Breast epithelium (tissue), 4 donors: ENCODE data around the gene TADA2B. TPM values are rescaled to one million over a fixed set of nuclear protein-coding genes. Genes with fewer than 3 reads are reported as not detected.

ENCODE experiments used
- DNase-seq, 2 donors: peaks; one replicate each; pipeline ENCODE4 v3.0.0-alpha.2; 2019; ENCODE audit warnings: low spot score in 2 of 2
- H3K27ac ChIP-seq, 2 donors: fragments of 200-600 bp; sonication (generic) in 1 of 2; one replicate each; pipeline ENCODE4 v1.5.1; 2016 to 2019; ENCODE audit warnings: mild to moderate bottlenecking in 1 of 2
- H3K27me3 ChIP-seq, 2 donors: fragments of 200-600 bp; sonication (generic) in 1 of 2; one replicate each; pipeline versions ENCODE4 v1.5.1 to v1.6.0; 2017 to 2019; ENCODE audit warnings: control low read depth in 1 of 2, mild to moderate bottlenecking in 1 of 2
- H3K36me3 ChIP-seq: fragments of 200-600 bp; one replicate; pipeline ENCODE4 v1.5.1; 2019
- H3K4me1 ChIP-seq, 2 donors: fragments of 200-600 bp; sonication (generic); one replicate each; pipeline ENCODE4 v1.5.1; 2016 to 2019; ENCODE audit warnings: control low read depth in 1 of 2
- H3K4me3 ChIP-seq, 3 donors: fragments of 200-600 bp; sonication (generic); 1 replicate in 2 of 3; 2 replicates in 1 of 3; pipeline ENCODE4 v1.5.1; 2016 to 2019; ENCODE audit warnings: mild to moderate bottlenecking in 3 of 3, moderate library complexity in 2 of 3
- H3K9me3 ChIP-seq, 2 donors: fragments of 200-600 bp; sonication (generic) in 1 of 2; one replicate each; pipeline ENCODE4 v1.5.1; 2016 to 2019; ENCODE audit warnings: control low read depth in 1 of 2
- POLR2A ChIP-seq: fragments of 450-650 bp; IDR thresholded peaks from one replicate; pipeline ENCODE4 v1.6.1; 2016; ENCODE audit warnings: antibody characterized with exemption, mild to moderate bottlenecking, moderate library complexity
- POLR2AphosphoS5 ChIP-seq, 3 donors: sonication (generic); formaldehyde crosslinking; IDR thresholded peaks; one replicate each; pipeline ENCODE4 v1.6.1; 2017; ENCODE audit warnings: antibody characterized with exemption in 3 of 3
- intact Hi-C: fragments of 100-400 bp; cut with DNase I; formaldehyde crosslinking; loops from one replicate; pipeline ENCODE4 v1.15.1; 2023; ENCODE audit warnings: low total_unique reads
- total RNA-seq, 3 donors: library from RNA; depleted of rRNA; stranded (reverse); fragments of >200 nt; gene quantifications; one replicate each; pipeline ENCODE4 v1.1.0, GENCODE V29; 2016
- TF ChIP-seq, protein P1 (sequence below), 3 donors: fragments of 450-650 bp; IDR thresholded peaks; one replicate each; pipeline ENCODE4 v1.5.1; 2016 to 2017; ENCODE audit warnings: antibody characterized with exemption in 3 of 3, mild to moderate bottlenecking in 3 of 3, moderate library complexity in 3 of 3

TADA2B gene
- total RNA-seq, 3 donors from 2014 or later, result 16.4 to 22.7 (median 17.8) TPM

DNA sequence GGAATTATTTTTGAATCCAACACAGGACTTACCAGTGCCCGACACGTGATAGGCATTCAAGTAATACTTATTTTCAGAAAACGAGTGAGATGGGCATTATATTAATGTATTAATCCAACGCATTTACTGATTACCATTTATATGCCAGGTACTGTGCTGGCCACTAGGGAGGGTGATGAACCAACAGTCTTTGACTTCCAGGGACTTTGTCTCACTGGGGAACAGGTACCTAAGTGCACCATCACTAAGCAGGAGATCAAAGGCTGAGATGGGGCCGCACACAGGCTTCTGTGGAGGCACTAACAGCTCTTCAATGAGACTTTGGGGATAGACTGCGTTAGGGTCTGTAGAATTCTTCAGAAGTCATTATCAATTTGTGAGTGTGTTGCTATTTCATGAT is 5.7 kb upstream of the TADA2B start:
- Histone ChIP-seq H3K4me3 (no peak overlapping the region), H3K4me1 (peaks cover 3 to 4% of the 10 kb centered on the region in 2 donors), H3K27ac (no peak overlapping the region), H3K36me3 (no peaks in the 10 kb centered on the region), H3K9me3 (no peaks in the 10 kb centered on the region), H3K27me3 (no peaks in the 10 kb centered on the region)
- no peak for DNase-seq
- intact Hi-C loops, result no loop called here
- TF ChIP-seq POLR2AphosphoS5 (IDR thresholded peaks at IDR 0.05), result no peak

DNA sequence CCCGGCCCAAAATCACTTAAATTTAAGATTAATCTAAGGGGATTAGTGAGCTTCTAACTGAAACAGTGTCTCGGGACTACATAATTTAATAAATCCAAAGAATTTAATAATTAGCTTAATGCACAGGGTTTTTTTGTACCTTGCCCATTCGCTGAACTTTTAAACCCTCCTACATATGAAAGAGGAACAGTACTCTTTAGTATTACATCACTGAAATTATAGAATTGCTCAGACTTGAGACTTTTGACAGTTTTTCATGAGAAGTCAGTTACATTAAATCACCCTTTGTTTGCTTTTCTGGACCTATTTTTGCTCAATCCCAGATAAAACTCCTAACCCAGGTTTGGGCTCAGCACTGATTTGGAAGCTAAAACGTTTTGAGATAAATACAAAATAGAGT is 2.4 kb upstream of the TADA2B start:
- intact Hi-C loops, result no loop called here
- Histone ChIP-seq H3K4me3 (no peak overlapping the region), H3K4me1 (peaks cover 3 to 15% of the 10 kb centered on the region in 2 donors), H3K36me3 (no peaks in the 10 kb centered on the region), H3K27ac (no peak overlapping the region), H3K27me3 (no peaks in the 10 kb centered on the region), H3K9me3 (no peaks in the 10 kb centered on the region)
- DNase-seq, result no peak
- TF ChIP-seq, protein P1, sequence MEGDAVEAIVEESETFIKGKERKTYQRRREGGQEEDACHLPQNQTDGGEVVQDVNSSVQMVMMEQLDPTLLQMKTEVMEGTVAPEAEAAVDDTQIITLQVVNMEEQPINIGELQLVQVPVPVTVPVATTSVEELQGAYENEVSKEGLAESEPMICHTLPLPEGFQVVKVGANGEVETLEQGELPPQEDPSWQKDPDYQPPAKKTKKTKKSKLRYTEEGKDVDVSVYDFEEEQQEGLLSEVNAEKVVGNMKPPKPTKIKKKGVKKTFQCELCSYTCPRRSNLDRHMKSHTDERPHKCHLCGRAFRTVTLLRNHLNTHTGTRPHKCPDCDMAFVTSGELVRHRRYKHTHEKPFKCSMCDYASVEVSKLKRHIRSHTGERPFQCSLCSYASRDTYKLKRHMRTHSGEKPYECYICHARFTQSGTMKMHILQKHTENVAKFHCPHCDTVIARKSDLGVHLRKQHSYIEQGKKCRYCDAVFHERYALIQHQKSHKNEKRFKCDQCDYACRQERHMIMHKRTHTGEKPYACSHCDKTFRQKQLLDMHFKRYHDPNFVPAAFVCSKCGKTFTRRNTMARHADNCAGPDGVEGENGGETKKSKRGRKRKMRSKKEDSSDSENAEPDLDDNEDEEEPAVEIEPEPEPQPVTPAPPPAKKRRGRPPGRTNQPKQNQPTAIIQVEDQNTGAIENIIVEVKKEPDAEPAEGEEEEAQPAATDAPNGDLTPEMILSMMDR (IDR thresholded peaks at IDR 0.05), result no peak
- TF ChIP-seq POLR2A (no peak), POLR2AphosphoS5 (IDR thresholded peaks at IDR 0.05) (no peak)

GRCh38 chr4:7041246-7041645 is 1.9 kb upstream of the TADA2B start:
- Histone ChIP-seq H3K27ac (no peak overlapping the region), H3K4me3 (no peak overlapping the region), H3K27me3 (no peaks in the 10 kb centered on the region), H3K36me3 (no peaks in the 10 kb centered on the region), H3K4me1 (peaks cover 4 to 16% of the 10 kb centered on the region in 2 donors), H3K9me3 (no peaks in the 10 kb centered on the region)
- TF ChIP-seq, protein P1 (IDR thresholded peaks at IDR 0.05), result no peak
- TF ChIP-seq POLR2AphosphoS5 (IDR thresholded peaks at IDR 0.05) (no peak), POLR2A (no peak)
- intact Hi-C loops, result no loop called here
- DNase-seq, result no peak

- intact Hi-C loops, result no loop called here
- no peaks in the 10 kb centered on the region for H3K27me3 ChIP-seq
- H3K4me1 ChIP-seq, result peaks cover 7 to 23% of the 10 kb centered on the region in 2 donors
- H3K4me3 ChIP-seq, result peak overlapping the region; percentile 63 to 85 (median 73)
- TF ChIP-seq POLR2A (no peak), POLR2AphosphoS5 (IDR thresholded peaks at IDR 0.05) (no peak)
- TF ChIP-seq, protein P1 (IDR thresholded peaks at IDR 0.05), result no peak
- DNase-seq, result no peak
- no peaks in the 10 kb centered on the region for H3K9me3 ChIP-seq
- peak overlapping the region; percentile 80 to 92 for H3K27ac ChIP-seq
- no peaks in the 10 kb centered on the region for H3K36me3 ChIP-seq
Observed at GRCh38 chr4:7041801-7042502, 1.2 kb upstream of the TADA2B start.

- intact Hi-C loops, result no loop called here
- Histone ChIP-seq H3K4me3 (peak overlapping the region; percentile 63 to 85 (median 73)), H3K9me3 (no peaks in the 10 kb centered on the region), H3K27me3 (no peaks in the 10 kb centered on the region), H3K27ac (peak overlapping the region; percentile 80 to 92), H3K4me1 (peaks cover 7 to 30% of the 10 kb centered on the region in 2 donors), H3K36me3 (no peaks in the 10 kb centered on the region)
- peak; percentile 96 to 97 for DNase-seq
- TF ChIP-seq, protein P1 (IDR thresholded peaks at IDR 0.05), result peak in 1 of 3 donors; percentile 60
- TF ChIP-seq POLR2A (no peak), POLR2AphosphoS5 (IDR thresholded peaks at IDR 0.05) (peak; percentile 63 to 65 (median 63))
Observed at GRCh38 chr4:7042503-7043283, 479 bp upstream of the TADA2B start.
